GM18909 (cell line): Measurements from ENCODE around the gene ALG1.
"Not testable (repeated sequence)": the region's sequence is repeated elsewhere in the genome, so short reads cannot be mapped to it uniquely, and the experiment has no call there.

Source experiments
- ATAC-seq: cut with Tn5 transposase; IDR thresholded peaks from one replicate; pipeline ENCODE4 v1.9.1; 2021; ENCODE audit warnings: mild to moderate bottlenecking; ENCODE audit not compliant: unreplicated experiment, poor library complexity

ALG1 gene

GRCh38 chr16:5044011-5044540 lies 27.6 kb upstream of the ALG1 start:
- ATAC-seq: no peak

- ATAC-seq: not testable (repeated sequence)
Observed at GRCh38 chr16:5044581-5044980, 27.1 kb upstream of the ALG1 start.

GRCh38 chr16:5045499-5046115 lies 26.0 kb upstream of the ALG1 start:
- no peak for ATAC-seq

DNA sequence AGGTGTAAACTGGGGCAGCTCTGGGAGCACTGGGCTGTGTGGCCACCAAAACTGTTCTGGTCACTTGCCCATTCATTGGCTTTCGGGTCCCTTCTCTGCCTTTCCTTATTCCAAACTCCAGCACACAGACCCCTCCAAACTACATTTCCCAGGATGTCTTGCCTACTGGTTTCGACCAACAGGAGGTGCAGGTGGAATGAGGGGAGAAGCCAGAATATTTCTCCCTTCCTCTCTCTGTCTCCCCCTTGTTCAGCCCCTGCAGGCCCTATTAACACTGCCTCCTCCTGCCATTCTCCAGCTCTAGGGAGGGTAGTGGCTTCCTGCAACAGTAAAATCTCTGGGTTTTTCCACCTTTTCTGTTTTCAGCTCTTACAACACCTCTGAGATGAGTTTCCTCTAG lies 24.7 kb upstream of the ALG1 start:
- ATAC-seq: no peak

- no peak for ATAC-seq
Observed at GRCh38 chr16:5054876-5055865, 16.5 kb upstream of the ALG1 start.

GRCh38 chr16:5056352-5056751 lies 15.3 kb upstream of the ALG1 start:
- no peak for ATAC-seq

GRCh38 chr16:5058476-5058875 lies 13.2 kb upstream of the ALG1 start:
- ATAC-seq: no peak

- ATAC-seq: no peak
Observed at GRCh38 chr16:5059386-5060072, 12.1 kb upstream of the ALG1 start.

DNA sequence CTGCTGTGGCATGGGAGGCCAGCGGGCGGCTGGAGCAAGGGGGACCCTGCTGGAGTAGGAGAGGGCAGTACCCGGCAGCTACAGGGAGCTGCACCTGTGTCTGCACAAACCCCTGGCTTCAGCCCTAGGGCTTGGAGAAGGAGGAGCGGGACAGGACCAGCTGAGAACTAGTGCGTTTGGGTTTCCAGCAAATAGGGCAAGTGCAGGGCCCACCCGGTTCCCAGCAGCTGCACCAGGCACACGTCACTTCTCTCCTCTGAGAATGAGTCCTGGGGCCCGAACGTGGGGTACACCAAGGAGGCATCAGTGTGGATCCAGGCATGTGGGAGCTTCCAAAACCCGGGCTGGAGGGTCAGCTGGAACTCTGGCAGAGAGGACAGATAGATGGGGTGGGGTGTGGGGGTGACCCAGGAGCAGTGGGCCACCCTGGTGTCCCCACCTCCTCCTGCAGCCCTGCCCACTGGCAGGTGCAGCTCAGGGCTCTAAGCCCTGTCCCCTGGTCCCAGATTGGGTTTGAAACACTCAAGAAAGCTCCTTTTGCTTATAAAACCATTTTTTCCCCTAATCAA lies 11.5 kb upstream of the ALG1 start:
- ATAC-seq: no peak

- no peak for ATAC-seq
Observed at GRCh38 chr16:5062051-5062450, 9.6 kb upstream of the ALG1 start.

DNA sequence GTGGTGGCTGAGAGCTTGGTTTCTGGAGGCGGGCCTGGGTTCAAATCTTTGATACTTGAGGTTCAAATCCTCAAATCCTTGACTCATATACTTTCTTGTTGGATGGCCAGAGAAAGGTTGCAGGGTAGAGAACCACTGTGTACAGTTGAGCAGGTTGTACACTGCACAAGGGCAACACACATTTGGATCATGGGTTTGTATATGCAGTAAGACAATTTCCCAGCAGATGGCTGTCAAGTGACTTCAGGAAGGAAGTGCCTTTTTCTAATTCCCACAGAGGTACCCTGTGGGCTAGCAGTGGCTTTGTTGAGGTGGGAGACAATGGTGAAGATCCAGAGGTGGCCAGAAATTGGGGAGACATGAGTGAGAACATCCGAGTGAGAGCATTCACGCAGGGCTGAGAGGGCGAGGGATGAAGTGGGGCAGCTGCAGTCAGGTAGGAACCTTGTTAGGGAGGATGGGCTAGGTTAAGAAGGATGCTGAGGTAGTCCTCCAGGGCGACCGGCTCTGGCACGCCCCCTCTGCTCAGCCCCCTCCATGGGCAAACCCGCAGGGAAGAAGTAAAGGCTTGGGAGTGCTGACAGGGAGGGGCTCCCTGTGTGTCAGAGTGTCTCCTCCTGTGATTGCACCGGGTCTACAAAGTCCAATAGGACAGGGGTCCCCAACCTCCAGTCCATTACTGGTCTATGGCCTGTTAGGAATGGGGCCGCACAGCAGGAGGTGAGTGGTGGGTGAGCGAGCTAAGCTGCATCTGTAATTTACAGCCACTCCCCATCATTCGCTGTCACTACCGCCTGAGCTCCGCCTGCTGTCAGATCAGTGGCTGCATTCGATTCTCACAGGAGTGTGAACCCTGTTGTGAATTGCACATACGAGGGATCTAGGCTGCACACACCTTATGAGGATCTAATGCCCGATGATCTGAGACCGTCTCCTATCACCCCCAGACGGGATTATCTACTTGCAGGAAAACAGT lies 8.6 kb upstream of the ALG1 start:
- ATAC-seq: no peak

DNA sequence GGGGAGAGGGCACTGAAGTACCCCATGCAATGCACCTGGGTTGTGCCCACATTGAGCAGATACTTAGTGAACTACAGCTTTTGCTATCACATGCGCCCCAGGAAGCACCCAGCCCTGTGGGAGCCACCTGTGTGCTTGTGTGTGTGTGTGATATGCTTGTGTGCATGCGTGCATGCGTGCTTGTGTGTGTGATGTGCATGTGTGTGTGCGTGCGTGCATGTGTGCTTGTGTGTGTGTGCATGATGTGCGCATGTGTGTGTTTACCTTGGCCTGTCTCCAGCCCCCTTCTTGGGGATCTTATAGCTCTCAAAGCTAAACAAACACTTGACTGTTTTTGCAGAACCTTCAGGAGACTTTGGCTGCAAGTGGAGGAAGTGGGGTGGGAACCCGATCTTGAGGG lies 6.7 kb upstream of the ALG1 start:
- ATAC-seq: no peak

GRCh38 chr16:5065326-5065725 lies 6.3 kb upstream of the ALG1 start:
- ATAC-seq: no peak

- ATAC-seq: no peak
Observed at GRCh38 chr16:5065813-5066212, 5.8 kb upstream of the ALG1 start, which contains the start of gene C16orf89. Gene C16orf89 (minus strand): TSS chr16:5065956. CDS start chr16:5065908, 48 bp downstream.

GRCh38 chr16:5066511-5066910 lies 5.1 kb upstream of the ALG1 start:
- ATAC-seq: no peak

- ATAC-seq: no peak
Observed at GRCh38 chr16:5069048-5069447, 2.6 kb upstream of the ALG1 start.

- ATAC-seq: no peak
Observed at GRCh38 chr16:5069854-5070253, 1.8 kb upstream of the ALG1 start.

DNA sequence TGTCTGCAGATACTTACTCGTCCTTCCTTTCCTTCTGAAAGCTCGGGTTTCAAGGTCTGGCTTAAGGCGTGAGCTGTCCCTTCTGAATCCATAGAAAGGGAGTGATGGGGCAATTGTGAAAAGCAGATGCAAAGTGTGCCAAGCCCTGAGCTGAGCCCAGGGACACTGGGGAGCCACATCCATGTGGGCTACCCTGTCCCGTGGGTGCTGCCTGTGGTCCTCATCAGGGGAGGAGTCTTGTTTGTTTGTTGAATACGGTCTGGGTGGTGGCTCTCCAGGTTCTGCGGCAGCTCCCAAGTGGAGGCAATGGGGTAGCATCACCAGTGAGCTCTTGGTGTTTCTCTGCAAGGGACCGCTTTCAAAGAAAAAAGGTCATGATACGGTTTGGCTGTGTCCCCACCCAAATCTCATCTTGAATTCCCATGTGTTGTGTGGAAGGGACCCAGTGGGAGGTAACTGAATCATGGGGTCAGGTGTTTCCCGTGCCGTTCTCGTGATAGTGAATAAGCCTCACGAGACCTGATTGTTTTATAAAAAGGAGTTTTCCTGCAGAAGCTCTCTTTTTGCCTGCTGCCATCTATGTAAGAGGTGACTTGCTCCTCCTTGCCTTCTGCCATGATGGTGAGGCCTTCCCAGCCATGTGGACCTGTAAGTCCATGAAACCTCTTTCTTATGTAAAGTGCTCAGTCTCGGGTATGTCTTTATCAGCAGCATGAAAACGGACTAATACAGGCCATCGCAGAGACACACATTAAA lies 1.0 kb upstream of the ALG1 start:
- no peak for ATAC-seq

DNA sequence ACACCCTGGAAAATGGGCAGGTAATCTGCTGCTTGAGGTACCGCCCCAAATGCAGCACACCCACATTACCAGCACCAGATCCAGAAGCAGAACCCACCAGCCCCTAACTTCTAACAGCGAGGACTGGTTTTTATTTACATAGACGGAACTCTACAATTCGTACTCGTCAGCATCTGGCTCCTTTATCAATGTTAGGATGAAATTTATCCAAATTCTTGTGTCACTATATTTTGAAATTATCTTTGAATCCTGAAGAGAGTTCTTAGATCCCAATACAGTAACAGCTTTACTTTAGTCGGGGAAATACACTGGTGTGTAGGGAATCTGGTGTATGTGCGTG lies 332 bp upstream of the ALG1 start:
- ATAC-seq: no peak
